Colonic mucosa (tissue), 4 donors: ENCODE measurements around the gene AUTS2. TPM values are rescaled to one million over a fixed set of nuclear protein-coding genes. Genes with fewer than 3 reads are reported as not detected.

Source experiments
- DNase-seq: peaks from one replicate; pipeline ENCODE4 v3.0.0-alpha.2; 2020
- H3K27ac ChIP-seq: fragments of 200-600 bp; one replicate; pipeline ENCODE4 v1.8.0; 2021
- H3K27me3 ChIP-seq: fragments of 200-600 bp; one replicate; pipeline ENCODE4 v1.8.0; 2021
- H3K36me3 ChIP-seq: fragments of 200-600 bp; one replicate; pipeline ENCODE4 v1.8.0; 2021
- H3K4me1 ChIP-seq: fragments of 200-600 bp; one replicate; pipeline ENCODE4 v1.8.0; 2021; ENCODE audit warnings: mild to moderate bottlenecking
- H3K4me3 ChIP-seq: fragments of 200-600 bp; one replicate; pipeline ENCODE4 v1.8.0; 2021
- H3K9ac ChIP-seq, 2 donors: one replicate each; pipeline ENCODE4 v1.7.0; 2013; ENCODE audit warnings: control low read depth in 2 of 2, low read depth in 2 of 2, low read length in 2 of 2
- H3K9me3 ChIP-seq: fragments of 200-600 bp; one replicate; pipeline ENCODE4 v1.8.0; 2021
- CTCF ChIP-seq: fragments of 200-600 bp; IDR thresholded peaks from one replicate; pipeline ENCODE4 v1.8.0; 2022; ENCODE audit warnings: antibody characterized with exemption, mild to moderate bottlenecking
- intact Hi-C: fragments of 100-400 bp; cut with DNase I; formaldehyde crosslinking; loops from one replicate; pipeline ENCODE4 v1.14.1; 2022
- total RNA-seq, 2 donors: library from RNA; stranded (reverse); fragmentation: NEBNext Ultra II Directional in 1 of 2; extraction: Animal tissue kit (Norgen Biotek cat#: 25700) in 1 of 2; gene quantifications; one replicate each; pipeline ENCODE4 v1.2.1, GENCODE V29; 2021
- donor health status: healthy.
- donor health status: DM: no; HTN: no; CAD: no.
- donor health status: DM: no; HTN: no; CAD: no.

The AUTS2 gene
- total RNA-seq, 2 donors from 2014 or later: 39.8 to 42.3 TPM

GRCh38 chr7:69827140-69827539 lies 228.9 kb downstream of the AUTS2 start:
- H3K27me3 ChIP-seq: no peaks in the 10 kb centered on the region
- no peak for TF ChIP-seq CTCF
- no peak overlapping the region for H3K4me3 ChIP-seq
- H3K9me3 ChIP-seq: no peaks in the 10 kb centered on the region
- H3K36me3 ChIP-seq: no peaks in the 10 kb centered on the region
- no peaks in the 10 kb centered on the region for H3K4me1 ChIP-seq
- no peak for DNase-seq
- H3K9ac ChIP-seq: no peak overlapping the region
- intact Hi-C loops: no loop called here
- no peak overlapping the region for H3K27ac ChIP-seq

GRCh38 chr7:69827558-69827957 lies 229.3 kb downstream of the AUTS2 start:
- no peak for TF ChIP-seq CTCF
- no peak overlapping the region for H3K27ac ChIP-seq
- H3K9ac ChIP-seq: no peak overlapping the region
- H3K4me3 ChIP-seq: no peak overlapping the region
- no peaks in the 10 kb centered on the region for H3K4me1 ChIP-seq
- H3K27me3 ChIP-seq: no peaks in the 10 kb centered on the region
- no peak for DNase-seq
- intact Hi-C loops: no loop called here
- no peaks in the 10 kb centered on the region for H3K9me3 ChIP-seq
- no peaks in the 10 kb centered on the region for H3K36me3 ChIP-seq

GRCh38 chr7:69832356-69832755 lies 234.1 kb downstream of the AUTS2 start:
- H3K4me3 ChIP-seq: no peak overlapping the region

GRCh38 chr7:69833964-69834363 lies 235.7 kb downstream of the AUTS2 start:
- Histone ChIP-seq H3K4me3 (no peak overlapping the region), H3K4me1 (no peaks in the 10 kb centered on the region), H3K27me3 (no peaks in the 10 kb centered on the region), H3K9ac (no peak overlapping the region), H3K27ac (no peak overlapping the region), H3K9me3 (no peaks in the 10 kb centered on the region), H3K36me3 (no peaks in the 10 kb centered on the region)
- no peak for TF ChIP-seq CTCF
- no peak for DNase-seq
- intact Hi-C loops: no loop called here

More at GRCh38 chr7:69832356-69832755, 234.1 kb downstream of the AUTS2 start:
- intact Hi-C loops: no loop called here
- Histone ChIP-seq H3K9ac (no peak overlapping the region), H3K27ac (no peak overlapping the region), H3K9me3 (no peaks in the 10 kb centered on the region), H3K27me3 (no peaks in the 10 kb centered on the region), H3K36me3 (no peaks in the 10 kb centered on the region), H3K4me1 (no peaks in the 10 kb centered on the region)
- DNase-seq: no peak
- TF ChIP-seq CTCF: no peak

GRCh38 chr7:69836702-69837101 lies 238.4 kb downstream of the AUTS2 start:
- Histone ChIP-seq H3K4me1 (no peaks in the 10 kb centered on the region), H3K9ac (no peak overlapping the region), H3K27me3 (no peaks in the 10 kb centered on the region), H3K9me3 (no peaks in the 10 kb centered on the region), H3K4me3 (no peak overlapping the region), H3K27ac (no peak overlapping the region), H3K36me3 (no peaks in the 10 kb centered on the region)
- intact Hi-C loops: no loop called here
- no peak for TF ChIP-seq CTCF
- no peak for DNase-seq
